Tongue (tissue), 2 donors: ENCODE results near the gene PLA2G6. TPM values are rescaled to one million over a fixed set of nuclear protein-coding genes. Genes with fewer than 3 reads are reported as not detected.
"Not testable (repeated sequence)": the region's sequence is repeated elsewhere in the genome, so short reads cannot be mapped to it uniquely, and the experiment has no call there.

Experiments
- DNase-seq: peaks from one replicate; pipeline ENCODE4 v3.0.0-alpha.2; 2015
- total RNA-seq: library from RNA; depleted of rRNA; stranded (reverse); fragments of >200 nt; gene quantifications from one replicate; pipeline ENCODE4 v1.2.3, GENCODE V29; 2014

The PLA2G6 gene
- total RNA-seq, 1 donor from 2014 or later: 15.3 TPM

DNA sequence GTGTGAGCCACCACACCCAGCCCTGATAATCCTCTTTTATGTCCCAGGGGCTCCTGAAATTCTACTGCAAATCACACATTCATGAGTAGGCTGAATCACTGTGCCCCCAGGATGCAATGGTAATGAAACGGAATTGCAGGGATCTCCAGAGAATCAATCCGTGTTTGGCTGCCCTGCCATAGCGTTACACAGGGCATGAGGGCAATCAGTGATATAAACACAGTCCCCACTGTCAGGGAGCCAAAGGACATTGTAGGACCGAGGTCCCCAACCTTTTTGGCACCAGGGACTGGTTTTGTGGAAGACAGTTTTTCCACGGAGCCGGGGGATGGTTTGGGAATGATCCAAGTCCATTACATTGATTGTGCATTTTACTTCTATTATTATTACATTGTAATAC lies 9.0 kb upstream of the PLA2G6 start:
- DNase-seq: no peak

DNA sequence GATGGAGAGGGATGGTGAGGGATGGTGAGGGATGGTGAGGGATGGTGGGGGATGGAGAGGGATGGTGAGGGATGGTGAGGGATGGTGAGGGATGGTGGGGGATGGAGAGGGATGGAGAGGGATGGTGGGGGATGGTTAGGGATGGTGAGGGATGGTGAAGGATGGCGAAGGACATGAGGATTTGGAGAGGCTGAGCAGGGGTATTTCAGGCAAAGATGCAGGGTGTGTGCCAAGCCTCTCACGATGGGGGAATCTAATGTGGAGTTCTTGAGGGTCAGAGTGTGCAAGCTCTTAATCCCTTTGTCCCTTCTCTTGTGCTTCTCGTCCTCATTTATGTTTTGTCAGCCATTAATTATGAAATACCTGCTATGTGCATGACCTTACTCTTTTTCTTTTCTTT lies 7.5 kb upstream of the PLA2G6 start:
- no peak for DNase-seq

DNA sequence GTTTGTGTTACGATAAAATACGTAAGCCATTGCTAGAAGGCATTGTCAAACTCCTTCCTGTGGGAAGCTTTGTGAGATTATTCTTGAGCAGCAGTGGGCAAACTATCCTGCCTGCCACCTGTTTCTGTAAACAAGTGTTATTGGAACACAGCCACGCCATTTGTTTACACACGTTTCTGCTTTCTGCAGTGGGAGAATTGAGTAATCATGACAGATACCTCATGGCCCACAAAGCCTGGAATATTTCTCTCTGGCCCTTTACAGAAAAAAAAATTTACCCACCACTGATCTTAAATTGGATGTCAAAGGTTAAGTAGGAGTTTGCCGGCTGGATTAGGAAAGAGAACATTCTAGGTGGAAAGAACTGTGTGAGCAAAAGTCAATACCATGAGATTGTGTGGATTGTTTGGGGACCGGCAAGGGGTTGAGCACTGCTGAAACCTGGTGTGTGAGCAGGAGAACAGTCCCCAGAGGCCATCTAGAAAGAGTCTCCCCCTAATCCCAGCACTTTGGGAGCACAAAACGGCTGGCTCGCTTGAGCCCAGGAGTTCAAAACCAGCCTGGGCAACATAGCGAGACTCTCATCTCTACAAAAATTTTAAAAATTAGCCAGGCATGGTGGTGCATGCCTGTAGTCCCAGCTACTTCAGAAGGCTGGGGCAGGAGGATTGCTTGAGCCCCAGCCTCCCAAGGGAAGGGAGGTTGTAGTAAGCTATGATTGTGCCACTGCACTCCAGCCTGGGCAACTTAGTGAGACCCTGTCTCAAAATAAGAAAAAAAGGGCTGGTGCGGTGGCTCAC lies 6.0 kb upstream of the PLA2G6 start:
- peak; percentile 40 for DNase-seq

DNA sequence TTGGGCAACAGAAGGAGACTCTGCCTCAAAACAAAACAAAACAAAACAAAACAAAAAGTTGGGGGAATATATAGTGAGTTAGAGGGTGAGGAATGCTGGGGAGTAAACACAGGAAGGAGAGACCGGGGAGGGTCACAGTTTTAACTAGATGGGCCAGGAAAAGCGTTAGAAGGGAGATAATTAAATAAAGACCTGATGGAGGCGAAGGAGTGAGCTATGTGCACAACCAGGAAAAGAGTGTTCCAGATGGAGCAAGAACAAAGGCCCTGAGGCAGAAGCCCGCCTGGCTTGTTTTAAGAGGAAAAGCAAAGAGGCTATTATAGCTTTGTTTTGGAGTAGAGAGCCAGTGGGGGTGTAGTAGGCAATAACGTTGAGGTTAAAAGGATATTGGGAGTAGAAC lies 4.8 kb upstream of the PLA2G6 start:
- no peak for DNase-seq

DNA sequence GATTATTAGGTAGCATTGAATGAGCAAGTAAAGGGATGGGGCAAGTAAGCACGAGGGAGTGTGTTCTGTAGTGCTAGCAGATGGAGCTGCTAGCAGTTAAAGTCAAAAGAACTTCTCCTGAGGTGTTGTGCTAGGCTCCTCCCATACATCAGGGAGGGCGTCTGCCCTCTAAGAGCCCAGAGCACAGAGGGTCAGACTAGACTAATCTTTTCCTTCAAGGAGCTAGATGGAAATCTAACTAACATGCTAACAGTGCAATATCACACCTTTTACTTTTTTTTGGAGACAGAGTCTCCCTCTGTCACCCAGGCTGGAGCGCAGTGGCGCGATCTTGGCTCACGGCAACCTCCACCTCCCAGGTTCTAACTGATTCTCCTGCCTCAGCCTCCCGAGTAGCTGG lies 3.2 kb upstream of the PLA2G6 start:
- DNase-seq: no peak

DNA sequence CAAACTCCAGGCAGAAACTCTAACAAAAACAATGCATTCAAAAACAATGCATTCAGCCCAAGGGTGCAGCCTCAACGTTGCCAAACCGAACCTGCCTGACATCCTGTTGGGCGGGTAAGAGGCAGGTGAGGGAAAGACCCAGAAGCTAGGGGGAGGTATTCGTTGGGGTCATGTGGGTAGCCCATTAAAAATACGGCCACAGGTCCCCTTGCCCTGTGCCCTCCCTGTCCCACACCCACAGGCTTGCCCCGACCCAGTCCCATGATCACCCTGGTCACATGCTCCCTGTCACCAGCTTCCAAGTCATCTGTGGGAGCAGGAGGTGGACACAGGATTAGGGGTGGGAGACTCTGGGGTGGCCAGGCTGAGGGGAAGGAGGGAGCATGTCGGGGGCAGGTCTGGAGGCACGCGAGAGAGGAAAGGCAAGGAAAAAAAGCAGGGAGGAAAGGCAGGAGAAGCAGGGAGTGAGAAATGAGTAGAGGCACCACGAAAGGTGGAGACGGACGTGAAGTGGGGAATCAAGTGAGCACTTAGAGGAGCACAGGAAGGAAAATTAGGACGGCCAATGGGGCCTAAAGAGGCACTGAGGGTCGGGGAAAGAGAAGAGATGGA lies 683 bp downstream of the PLA2G6 start:
- DNase-seq: no peak

DNA sequence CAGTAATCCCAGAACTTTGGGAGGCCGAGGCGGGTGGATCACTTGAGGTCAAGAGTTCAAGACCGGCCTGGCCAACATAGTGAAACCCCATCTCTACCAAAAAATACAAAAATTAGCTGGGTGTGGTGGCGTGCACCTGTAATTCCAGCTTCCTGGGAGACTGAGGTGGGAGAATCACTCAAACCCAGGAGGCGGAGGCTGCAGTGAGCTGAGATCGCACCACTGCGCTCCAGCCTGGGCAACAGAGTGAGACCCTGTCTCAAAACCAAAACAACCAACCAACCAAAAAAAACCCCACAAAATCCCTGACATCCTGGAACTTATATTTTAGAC lies 3.1 kb downstream of the PLA2G6 start:
- not testable (repeated sequence) for DNase-seq

DNA sequence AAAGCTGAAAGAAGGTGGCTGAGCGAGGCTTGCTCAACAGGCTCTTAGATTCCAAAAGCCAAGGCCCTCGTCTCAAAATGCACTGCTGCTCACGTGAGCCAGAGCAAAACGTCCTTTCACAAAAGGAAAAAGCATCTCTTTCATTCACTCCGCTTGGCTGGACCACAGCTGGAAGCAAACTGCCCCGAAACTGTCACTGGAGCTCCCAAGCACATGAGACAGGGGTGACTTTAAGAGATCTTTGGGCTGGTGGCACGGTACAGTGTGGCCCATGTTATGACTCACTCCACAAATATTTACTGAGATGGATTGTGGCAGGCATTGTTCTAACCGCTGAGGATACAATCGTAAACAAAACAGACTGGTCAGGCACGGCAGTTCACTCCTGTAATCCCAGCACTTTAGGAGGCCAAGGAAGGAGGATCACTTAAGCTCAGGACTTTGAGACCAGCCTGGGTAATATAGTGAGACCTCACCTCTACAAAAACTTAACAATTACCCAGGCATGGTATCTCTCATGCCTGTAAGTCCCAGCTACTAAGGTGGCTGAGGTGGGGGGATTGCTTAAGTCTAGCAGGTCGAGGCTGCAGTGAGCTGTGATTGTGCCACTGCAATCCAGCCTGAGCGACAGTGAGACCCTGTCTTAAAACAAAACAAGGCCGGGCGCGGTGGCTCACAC lies 3.6 kb downstream of the PLA2G6 start:
- DNase-seq: no peak

DNA sequence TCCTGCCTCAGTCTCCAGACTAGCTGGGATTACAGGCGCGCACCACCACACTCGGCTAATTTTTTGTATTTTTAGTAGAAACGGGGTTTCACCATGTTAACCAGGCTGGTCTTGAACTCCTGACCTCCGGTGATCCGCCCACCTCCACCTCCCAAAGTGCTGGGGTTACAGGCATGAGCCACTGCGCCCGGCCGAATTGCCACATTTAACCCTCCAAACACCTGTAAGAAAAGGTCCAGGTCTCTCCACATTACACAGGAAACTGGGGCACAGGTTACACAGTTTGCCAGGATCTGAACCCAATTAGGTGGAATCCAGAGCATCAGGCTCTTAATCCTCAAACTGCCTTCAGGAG lies 4.1 kb downstream of the PLA2G6 start:
- not testable (repeated sequence) for DNase-seq

DNA sequence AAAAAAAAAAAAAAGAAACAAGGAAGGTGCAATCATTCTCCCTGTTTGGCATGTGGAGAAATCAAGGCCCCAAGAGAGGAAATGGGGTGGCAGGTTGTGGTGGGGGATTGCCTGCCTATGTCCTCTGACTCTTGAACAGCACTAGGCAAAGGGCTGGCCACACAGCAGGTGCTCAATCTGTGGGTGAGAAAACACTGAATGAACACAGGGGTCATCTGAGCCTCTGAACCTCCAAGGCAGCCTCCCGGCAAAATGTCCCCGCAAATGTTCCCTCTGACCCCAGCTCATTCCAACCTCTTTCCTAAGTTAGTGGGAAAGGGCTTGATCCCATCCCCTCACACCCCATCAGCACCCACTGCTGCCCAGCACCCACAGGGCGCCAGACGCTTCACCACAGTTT lies 4.6 kb downstream of the PLA2G6 start:
- DNase-seq: no peak

DNA sequence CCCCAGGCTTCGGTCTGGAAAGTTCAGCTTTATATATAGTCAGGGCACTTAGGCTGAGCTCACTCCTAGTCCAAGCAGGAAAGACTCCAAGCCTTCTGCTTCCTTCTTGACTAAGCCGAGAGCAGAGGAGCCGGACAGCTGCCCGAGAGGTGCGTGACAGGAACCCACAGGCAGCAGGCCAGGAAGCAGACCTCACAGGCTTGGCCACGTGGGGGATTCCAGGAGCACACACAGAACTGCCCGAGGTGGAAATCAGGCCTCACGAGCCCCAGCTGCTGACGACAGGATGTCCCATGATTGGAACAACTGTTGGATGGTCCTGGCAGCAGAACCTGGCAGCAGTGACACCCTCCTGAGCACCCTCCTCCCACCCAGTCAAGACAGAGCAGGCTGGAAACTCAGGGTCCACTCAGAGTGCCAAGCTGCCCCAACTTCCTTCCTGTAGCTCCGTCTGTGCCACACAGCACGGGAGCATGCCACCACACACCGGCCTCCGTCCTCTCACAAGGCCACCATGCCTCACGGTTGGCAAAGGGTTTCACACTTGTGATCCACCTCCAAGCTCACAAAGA lies 5.4 kb downstream of the PLA2G6 start:
- DNase-seq: peak; percentile 82

DNA sequence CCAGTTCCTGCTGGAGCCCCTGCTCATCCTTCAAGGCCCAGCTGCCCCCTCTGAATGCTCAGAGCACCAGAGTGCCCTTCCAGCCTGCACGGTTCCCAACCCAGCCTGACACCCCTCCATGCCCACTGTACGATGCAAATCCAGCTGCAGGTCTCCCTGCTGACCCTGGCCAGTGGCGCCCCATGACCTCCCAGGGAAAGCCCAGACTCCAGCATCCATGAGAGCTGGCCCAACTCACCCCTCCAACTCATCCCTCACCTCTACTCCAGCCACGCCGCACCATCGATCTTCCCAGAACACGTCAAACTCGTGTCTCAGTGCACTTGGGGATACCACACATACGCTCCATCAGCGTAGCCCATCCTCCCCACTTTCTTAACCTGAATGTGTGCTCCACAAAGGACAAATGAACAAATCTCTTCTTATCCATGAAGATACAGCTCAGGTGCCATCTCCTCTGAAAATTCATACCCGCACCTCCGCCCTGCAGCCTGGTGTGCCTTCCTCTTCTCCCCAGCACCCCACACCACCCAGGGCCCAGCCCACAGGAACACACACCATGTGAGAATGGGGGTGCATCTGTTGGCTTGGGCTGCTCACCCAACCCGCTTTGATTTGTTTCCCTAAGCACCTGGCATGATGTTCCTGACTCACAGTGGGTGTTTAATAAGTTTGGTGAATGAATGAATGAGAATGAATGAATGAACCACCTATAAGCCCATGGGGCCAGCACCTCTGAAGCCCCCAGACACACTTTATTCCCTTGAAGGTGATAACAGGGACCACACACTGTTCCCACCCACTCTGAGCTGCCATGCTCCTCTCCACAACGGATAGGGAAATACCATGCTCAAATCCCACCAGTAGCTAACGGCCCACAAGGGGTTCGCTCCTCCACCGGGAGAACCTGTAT lies 6.2 kb downstream of the PLA2G6 start:
- no peak for DNase-seq

DNA sequence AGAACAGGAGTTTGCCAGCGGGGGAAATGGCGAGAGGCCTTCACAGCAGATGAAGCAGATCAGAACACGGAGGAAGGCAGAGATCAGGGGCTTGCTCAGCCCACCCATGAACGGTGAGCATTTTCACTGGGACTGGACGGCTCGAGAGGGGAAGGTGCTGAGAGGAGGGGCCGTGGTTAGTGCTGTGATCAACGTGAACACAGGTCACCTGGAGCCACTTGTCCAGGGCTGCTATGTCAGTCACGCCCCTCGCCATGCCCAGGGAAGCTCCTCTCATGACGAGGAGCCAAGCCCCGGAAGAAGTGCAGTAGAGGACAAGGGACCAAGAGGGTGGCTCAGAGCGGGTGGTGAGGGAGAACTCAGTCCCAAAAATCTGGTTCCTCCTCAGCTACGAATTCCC lies 7.0 kb downstream of the PLA2G6 start:
- DNase-seq: no peak

DNA sequence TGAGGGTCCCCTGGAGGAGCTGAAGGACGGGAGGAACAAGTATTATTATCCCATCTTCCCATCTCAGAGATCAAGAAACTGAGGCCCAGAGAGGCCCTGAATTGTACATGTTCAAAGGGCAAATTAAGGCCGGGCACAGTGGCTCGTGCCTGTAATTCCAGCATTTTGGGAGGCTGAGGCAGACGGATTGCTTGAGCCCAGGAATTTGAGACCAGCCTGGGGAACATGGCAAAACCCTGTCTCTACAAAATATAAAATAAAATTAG lies 8.1 kb downstream of the PLA2G6 start:
- no peak for DNase-seq

DNA sequence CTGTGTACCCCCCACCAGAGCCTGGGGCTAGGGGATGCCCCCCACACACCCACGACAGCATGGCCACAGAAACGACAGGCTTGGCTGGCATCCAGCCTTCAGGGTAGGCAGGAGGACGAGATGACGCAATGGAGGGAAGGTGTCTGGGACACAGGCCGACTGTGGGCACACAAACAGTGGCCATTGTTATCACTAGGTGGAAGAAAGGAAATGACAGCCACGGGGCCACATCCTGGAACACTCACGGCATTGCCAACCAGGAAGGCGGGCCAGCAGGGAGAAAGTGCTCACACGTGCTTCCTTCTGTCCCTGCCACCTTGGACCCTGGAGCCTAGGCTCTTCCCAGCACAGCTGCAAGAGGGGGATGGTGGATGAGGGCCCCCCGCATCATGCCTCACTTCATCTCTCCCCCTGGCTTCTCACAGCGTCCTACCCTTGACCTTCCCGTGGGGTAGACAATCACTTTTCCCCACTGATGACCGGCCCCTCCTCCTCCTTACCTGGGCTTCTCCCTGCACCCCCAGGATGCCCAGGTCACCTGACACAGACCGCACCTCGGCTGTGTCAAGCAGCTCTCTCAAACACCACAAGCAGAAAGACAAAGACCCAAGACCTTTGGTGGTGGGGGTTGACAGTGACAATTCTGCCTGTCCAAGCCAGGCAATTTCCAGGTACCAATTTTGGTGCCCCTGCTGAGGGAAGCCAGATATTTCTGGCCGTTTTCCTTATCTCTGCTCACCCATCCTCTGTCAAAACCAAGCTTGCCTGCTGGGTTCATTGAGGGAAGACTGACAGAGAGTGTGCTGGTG lies 8.6 kb downstream of the PLA2G6 start:
- DNase-seq: no peak

DNA sequence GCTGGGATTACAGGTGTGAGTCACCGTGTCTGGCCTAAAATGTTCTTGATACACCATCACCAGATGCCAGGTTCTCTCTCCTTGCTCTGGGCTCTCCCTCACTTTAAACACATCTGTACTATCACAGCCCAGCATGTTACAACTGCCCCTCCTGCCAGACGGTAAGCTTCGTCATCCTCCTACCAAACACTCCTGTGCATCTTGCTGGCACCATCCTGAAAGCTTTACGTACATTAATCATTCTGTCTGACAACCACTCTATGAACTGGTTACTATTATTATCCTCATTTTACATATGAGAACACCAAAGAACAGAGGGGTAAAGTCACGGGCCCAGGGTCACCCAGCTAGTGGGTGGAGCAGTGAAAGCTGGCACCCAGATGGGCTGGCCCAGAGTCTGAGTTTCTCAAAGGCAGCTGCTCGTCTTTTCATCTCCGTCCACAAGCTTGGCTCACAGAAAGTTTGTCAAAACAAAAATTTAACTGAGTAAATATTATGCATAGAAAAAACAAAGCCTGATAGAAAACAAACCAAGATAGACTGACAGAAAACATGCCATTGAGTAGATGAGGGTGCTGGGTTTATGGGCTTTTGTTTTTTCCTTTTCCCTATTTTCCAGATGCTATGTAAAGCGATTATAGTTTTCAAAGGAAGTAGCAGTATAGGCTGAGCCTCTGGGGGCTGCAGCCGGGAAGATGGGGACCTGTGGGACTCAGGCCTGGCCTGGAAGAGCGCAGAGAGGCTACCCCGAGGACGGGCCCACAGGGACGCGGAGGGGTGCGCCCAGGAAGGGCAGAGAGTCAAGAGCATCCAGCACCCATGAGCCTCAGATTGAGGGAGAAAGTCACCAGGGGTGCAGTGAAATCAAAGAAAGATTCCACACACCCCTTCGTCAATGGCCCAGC lies 9.5 kb downstream of the PLA2G6 start:
- no peak for DNase-seq

DNA sequence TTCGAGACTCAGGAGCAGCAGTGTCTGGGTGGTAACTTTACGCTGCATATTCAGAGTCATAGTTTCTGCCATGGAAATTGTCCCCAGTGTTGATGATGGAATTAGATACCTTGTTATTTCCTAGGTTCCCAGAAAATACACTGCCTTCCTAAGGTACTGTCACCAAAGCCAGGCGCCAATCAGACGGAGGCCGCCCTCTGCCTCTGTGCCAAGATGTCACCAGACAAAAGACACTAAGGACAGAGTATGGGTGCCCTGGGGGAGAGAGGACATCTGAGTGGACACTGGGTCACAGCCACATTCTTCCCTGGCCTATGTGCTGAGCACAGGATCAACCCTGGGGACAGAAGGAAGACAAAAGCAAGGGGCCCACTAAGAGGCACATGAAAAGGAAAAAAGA lies 11.2 kb downstream of the PLA2G6 start:
- DNase-seq: no peak

DNA sequence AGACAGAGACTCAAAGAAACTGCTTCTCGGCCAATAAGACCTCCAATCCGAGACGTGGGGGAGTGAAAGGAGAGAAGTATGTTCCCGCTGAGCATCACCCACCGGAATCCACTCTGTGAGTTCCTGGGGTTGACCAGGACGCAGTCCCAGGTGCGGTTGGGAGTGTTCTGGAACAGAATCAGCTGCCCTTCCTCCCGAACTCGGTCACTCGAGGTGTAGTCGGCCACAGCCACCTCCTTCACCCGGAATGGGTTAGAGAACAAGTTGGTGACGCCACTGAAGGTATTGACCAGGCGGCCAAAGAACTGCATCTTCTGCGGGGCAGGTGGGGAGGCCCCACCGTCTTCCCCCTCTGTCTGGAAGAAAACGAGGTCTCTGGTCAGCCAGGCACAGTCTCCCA lies 12.5 kb downstream of the PLA2G6 start:
- no peak for DNase-seq

DNA sequence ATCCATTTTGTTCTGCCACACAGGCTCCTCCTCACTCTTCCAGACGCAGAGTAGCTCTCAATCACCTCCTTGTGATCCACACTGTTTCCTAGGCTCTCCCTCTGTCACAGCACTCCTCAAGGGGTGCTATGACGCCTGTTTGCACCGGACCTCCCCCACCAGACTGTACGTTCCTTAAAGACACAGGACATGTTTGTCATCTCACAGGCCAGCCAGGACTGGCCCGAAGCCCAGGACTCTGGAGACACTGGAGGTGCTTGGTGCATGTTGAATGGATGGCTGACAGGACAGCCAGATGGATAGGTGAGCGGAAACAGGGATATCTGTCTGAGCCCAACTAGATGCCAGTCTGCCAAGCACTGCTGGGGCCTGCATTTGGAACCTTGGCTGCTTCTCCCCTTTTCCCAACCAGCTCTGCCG lies 13.6 kb downstream of the PLA2G6 start:
- DNase-seq: no peak

DNA sequence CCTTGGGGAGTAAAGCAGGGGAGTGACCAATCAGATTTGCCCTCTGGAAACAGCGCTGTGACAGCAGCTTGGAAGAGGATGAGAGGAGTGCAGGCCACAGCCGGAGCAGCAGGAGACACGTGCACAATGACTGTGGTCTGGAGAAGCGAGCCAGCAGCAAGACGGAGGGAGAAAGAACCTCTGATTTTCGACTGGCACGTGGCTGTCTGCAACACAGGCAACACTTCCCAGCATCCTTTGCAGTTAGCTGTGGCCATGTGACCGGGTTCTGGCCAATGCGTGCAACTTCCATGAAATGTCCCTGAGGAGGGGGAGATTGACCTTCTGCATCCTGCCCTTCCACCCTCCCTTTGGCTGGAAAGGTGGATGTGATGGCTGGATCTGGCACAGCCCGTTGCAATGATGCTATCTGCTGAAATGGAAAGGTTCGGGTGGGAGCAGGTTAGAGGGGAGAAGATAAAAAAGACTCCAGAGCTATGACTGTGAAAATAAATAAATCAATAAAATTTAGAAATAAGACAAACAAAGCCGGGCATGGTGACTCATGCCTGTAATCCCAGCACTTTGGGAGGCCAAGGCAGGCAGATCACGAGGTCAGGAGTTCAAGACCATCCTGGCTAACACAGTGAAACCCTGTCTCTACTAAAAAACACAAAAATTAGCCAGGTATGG lies 15.6 kb downstream of the PLA2G6 start:
- DNase-seq: no peak
